NCI-H1048 (cell line): ENCODE results near the gene TTC7B.

ENCODE experiments used
- DNase-seq: peaks from one replicate; lab custom pipeline; 2025; lab: John Stamatoyannopoulos, UW

The TTC7B gene

DNA sequence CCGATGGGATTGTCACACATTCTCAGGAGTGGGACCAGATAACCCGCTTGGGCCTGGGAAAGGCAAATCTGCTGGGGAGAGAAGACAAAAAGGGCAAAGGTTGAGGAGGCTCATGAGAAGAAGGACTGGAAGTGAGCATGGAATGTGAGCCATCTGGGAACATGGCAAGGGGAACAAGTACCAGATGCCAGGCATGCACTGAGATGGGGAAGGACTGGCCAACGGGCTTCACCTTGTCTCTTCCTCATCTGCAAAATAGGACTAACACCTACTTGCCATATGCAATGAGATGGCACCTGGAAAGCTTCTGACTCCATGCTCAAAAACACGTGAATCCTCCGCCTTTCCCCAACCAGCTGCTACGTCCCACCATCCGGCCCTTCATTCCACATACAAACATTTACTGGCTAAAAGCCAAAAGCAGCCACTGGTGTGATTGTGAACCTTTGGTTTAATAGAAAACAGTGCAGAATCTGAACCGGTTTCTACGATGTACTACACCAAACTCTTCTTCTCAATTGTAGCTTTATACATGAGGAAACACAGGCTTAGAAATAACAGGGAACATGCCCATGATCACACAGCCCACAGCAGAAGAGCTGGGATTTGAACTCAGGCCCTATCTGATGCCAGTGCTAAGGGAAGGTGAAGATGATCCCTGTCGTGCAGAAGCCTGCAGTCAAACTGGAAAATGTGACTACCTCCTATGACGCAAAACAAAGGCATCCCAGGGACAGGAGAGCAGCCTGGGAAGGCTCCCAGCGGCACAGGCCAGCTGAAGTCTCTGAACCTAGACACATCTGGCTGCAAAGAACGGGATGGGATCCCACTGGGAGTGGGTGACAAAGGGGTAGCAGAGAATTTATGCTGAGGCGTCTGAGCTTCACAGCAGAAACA is 112.1 kb downstream of the TTC7B start:
- no peak for DNase-seq

DNA sequence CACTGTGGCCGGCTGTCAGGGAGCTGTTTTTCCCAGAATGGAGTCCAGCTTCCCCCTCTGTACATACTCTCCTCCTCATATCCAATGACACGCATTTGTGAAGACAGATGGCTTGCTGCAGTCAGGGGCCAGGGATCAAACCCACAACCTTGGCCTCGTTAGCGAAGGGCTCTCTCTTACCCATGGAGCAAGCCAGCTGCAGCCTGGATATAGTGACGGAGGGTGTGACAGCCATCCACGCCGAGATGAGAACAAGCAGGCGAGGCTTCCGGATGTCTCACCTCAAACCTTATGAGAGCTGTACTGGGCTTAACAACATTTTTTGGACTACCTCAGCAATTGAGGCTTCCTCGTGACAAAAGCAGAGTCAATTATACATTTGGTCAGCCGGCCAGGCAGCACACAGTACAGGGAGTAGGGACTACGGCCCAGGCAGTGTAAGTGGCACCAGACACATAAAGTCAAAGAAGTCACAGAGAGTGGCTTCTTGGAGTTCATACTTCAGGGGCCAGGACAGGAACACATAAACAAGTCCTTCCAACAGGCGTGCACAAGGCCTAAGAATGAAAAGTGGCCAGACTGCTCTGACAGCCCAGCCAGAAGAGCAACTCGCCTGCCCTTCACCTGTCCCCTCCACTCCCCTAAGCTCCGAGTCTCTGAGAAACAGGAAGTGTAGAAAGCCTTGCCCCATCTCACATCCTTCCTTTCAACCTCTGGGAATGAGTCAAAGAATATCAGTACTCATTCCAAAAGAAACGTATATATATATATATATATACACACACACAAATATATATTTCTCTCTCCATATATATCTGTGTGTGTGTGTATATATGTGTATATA is 115.1 kb downstream of the TTC7B start:
- DNase-seq: no peak

GRCh38 chr14:90699016-90699415 is 117.2 kb downstream of the TTC7B start:
- no peak for DNase-seq

- DNase-seq: no peak
Observed at GRCh38 chr14:90698379-90698869, 117.8 kb downstream of the TTC7B start.

DNA sequence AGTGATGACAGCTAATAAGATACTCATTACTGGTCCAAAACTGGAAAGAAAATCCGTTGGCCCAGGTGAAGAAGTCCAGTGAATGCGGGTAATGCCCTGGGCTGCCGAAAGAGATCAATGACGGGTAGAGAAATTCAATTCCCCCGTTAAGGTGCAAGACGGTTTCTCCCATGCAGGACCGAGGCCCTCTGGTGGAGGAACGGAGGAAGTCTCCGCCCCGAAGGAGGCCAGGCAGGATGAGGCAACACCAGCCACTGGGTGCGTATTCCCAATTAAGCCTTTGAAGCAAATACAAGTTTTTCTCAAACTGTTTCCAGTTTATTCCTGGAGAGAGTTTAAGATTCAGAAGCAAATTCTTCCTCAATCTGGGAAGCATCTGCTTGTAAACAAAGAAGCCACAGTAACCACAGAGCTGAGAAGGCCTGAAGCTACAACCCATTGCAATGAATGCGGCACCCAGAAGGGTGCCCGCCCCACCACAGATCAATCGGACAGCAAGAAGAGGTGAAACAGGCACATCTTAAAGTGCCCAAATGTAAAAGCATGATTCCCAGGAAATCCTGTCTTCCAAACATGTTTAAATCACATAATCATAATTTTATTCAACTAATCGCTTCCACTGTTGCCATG is 118.5 kb downstream of the TTC7B start:
- DNase-seq: peak; percentile 13

DNA sequence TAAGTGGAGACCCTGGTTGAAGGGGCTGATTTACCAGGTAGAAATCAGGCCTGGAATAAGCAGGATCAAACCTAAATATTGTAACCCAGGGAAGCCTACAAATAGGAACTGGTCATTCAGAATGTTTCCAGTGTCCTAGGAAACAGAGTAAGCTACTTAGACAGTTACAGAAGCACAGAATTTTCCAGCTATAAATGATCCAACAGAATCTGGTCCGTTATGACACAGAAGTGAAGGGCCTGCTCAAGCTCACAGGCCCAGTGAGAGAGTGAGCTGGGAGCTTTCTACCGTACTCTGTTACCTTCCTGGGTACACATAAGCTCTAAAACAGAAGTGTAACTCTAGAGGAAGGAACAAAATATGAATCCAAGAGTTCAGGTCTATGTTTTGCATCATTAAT is 119.1 kb downstream of the TTC7B start:
- no peak for DNase-seq

- no peak for DNase-seq
Observed at GRCh38 chr14:90696720-90697119, 119.5 kb downstream of the TTC7B start.

GRCh38 chr14:90695997-90696660 is 120.1 kb downstream of the TTC7B start:
- no peak for DNase-seq

DNA sequence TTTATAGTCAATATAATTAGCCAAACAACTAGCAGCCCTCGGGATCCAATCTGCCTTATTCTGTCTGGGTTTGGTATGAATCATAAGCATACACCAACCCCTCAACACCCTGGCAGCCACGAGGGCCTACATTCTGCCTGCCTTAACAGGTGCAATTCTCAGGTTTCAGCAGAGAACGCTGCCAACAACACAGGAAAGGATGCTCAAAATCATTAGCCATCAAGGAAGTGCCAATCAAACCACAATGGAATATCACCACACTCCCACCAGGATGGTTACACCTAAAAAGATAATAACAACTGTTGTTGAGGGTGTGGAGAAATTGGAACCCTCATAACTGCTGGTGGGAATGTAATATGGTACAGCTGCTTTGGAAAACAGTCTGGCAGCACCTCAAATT is 122.8 kb downstream of the TTC7B start:
- no peak for DNase-seq

GRCh38 chr14:90692826-90693225 is 123.4 kb downstream of the TTC7B start:
- no peak for DNase-seq

DNA sequence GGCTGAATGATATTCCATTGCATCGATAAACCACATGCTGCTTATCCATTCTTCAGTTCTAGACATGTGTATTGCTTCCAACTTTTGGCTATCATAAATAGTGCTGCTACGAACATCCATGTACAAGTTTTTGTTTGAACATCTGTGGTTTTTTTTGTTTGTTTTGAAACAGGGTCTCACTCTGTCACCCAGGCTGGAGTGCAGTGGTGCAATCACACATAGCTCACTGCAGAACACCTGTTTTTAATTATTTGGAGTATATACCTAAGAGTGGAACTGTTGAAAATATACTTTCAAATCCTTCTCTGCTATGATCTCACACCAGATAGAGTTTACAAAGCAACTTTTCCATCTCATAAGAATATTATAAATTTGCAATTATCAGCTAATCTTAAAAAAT is 124.2 kb downstream of the TTC7B start:
- no peak for DNase-seq

GRCh38 chr14:90691627-90692026 is 124.6 kb downstream of the TTC7B start:
- no peak for DNase-seq

DNA sequence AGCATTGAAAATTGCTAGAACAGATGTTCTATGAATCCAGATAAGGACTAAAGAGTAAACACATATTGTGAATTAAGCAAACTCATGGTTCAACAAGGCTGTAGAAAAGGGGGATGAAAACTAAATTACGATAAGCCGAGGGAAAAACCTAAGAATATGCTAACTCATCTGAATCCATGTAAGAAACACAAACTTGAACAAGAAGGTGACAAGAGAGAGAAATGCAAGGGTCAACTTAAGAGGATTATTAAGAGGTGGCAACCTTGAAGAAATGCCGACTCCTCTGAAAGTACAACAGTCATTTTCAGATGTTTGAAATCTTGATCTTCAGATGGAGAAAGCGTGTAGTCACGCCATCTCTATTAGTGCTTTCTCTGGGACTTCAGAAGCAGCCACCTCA is 128.6 kb downstream of the TTC7B start:
- DNase-seq: no peak

DNA sequence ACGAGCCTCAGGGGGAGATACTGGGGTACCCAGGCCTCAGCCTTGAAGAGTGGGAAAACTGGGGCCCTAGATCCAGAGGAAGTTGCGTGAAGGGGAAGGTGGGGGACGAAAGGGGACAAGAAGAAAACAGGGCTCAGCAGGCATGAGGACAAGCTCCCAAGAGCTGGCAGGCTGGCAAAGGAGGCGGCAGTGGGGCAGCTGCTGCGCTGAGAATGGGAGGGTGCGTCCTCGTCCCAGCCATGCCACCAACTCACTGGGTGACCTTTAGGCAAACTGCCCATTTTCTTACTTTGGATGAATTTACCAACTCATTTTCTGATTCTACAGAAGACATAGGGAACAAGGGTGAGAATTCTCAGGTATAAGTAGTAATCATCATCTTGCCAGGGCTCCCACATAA is 133.6 kb downstream of the TTC7B start:
- DNase-seq: no peak

DNA sequence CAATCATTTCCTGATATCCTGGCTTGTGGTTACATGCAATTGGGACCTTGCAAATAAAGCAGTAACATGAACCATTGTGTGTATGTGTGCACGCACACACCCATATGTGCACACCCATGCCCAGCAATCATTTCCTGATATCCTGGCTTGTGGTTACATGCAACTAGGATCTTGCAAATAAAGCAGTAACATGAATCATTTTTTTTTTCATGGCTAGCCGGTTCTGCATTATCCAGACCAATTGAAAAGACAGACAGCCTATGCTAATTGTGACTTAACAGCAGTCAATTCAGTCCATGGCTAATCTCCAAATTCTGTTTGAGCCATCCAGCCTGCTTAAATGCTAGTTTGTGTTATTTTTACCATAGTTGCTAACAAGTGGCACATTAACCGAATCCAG is 134.3 kb downstream of the TTC7B start:
- no peak for DNase-seq

DNA sequence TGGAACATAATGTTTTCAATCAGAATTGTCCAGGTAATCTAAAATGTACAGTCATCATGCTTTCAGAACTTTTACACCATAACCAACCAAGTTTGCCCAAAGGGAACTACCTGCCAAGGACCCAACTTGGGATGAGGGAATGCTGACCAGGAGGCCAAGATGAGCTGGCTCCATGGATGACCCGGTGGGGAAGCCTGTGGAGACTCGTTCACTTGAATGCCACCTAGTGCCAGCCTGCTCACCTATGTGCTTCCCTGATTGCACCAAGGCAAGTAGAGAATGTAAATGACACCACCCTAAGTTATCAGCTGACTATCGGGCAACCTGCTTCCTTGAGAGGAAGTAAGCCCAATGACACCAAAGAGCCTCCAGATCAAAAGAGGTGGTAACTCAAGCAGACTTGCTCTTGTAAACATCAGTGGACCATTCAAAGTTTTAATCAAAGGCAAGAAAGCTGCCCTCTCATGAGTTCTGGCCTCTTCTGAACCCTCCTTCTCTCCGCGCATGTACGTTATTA is 137.3 kb downstream of the TTC7B start:
- no peak for DNase-seq

DNA sequence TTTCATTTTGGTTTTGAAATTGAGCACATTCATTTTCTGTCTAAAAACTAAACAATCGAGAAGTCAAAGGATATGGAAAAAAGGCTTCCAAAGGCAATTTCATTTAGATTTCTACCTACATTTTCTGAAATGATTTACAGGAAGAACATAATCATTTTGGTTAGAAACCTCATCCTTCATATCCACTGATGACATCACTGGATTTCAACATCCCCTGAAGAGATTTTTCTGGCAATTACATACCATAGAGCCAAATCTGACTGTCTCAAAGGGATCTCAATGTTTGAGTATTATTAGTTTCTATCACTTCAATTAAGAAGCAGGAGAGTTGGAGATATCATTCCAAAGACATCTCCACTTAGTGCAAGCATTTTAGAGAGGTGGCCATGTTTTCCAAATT is 137.8 kb downstream of the TTC7B start:
- DNase-seq: no peak

DNA sequence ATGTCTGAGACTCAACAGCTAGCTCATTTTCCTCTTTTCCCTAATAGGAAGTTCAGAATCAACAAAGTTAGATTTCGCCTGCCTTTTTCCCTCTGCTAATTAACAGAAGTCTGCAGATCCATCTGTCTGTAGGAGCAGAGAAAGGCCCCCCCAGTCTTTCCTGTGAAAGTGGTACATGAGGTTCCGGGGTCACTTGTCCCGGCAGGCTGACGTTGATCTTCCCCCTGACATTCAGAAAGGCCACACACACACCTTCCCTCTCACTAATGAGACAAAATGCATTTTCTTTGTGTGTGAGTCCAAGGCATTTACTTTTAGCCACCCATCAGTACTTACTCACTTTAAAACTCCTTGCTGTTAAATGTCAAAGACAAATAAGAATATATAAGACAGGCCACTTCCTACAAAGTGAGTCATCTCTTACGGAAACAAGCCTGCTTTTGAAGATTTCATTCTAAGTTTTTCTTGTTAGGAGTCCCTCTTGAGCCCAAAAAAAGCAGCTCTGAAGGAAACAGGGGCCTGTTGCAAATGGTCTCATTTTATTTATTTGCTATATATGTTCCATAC is 138.7 kb downstream of the TTC7B start:
- DNase-seq: no peak

GRCh38 chr14:90676912-90677311 is 139.3 kb downstream of the TTC7B start:
- no peak for DNase-seq

GRCh38 chr14:90676356-90676755 is 139.9 kb downstream of the TTC7B start:
- no peak for DNase-seq

- no peak for DNase-seq
Observed at GRCh38 chr14:90675399-90675798, 140.8 kb downstream of the TTC7B start.
